Hepatocyte (in vitro differentiated cells): ENCODE results near the gene ZNF276. TPM values are rescaled to one million over a fixed set of nuclear protein-coding genes. Genes with fewer than 3 reads are reported as not detected.
A peak's percentile ranks its signal among the peaks of the same experiment; 100 is the strongest.
"Not testable (repeated sequence)": the region's sequence is repeated elsewhere in the genome, so short reads cannot be mapped to it uniquely, and the experiment has no call there.

Experiments used
- DNase-seq: peaks from one replicate; pipeline ENCODE4 v3.0.0-alpha.2; 2016; ENCODE audit warnings: low spot score
- H2AFZ ChIP-seq: fragments of 200-600 bp; sonication (generic); 2 replicates; pipeline ENCODE4 v1.6.0; 2016; ENCODE audit warnings: antibody characterized with exemption, mild to moderate bottlenecking
- H3K27ac ChIP-seq: fragments of 200-600 bp; sonication (generic); 2 replicates; pipeline ENCODE4 v1.5.1; 2016; ENCODE audit warnings: mild to moderate bottlenecking
- H3K27me3 ChIP-seq: fragments of 200-600 bp; sonication (generic); 2 replicates; pipeline ENCODE4 v1.6.1; 2016
- H3K36me3 ChIP-seq: fragments of 200-600 bp; sonication (generic); replicated peaks from 2 replicates; pipeline ENCODE4 v1.5.1; 2016; ENCODE audit warnings: low read depth; ENCODE audit not compliant: insufficient read depth
- H3K4me1 ChIP-seq: fragments of 200-600 bp; sonication (generic); 2 replicates; pipeline ENCODE4 v1.5.1; 2016; ENCODE audit warnings: mild to moderate bottlenecking, moderate library complexity; ENCODE audit not compliant: insufficient read depth
- H3K4me2 ChIP-seq: fragments of 200-600 bp; sonication (generic); 2 replicates; pipeline ENCODE4 v1.6.0; 2016
- H3K4me3 ChIP-seq: fragments of 200-600 bp; sonication (generic); 2 replicates; pipeline ENCODE4 v1.5.1; 2016; ENCODE audit warnings: mild to moderate bottlenecking
- H3K79me2 ChIP-seq: fragments of 200-600 bp; sonication (generic); 2 replicates; pipeline ENCODE4 v1.6.0; 2017; ENCODE audit warnings: mild to moderate bottlenecking
- H3K9me2 ChIP-seq: fragments of 200-600 bp; sonication (generic); replicated peaks from 2 replicates; pipeline ENCODE4 v1.6.0; 2017; ENCODE audit warnings: mild to moderate bottlenecking; ENCODE audit not compliant: insufficient read depth
- H3K9me3 ChIP-seq: fragments of 200-600 bp; sonication (generic); 2 replicates; pipeline ENCODE4 v1.5.1; 2016; ENCODE audit warnings: low read depth, mild to moderate bottlenecking
- H4K20me1 ChIP-seq: fragments of 200-600 bp; sonication (generic); 2 replicates; pipeline ENCODE4 v1.6.0; 2016; ENCODE audit warnings: mild to moderate bottlenecking; ENCODE audit not compliant: insufficient read depth, poor library complexity, severe bottlenecking
- CTCF ChIP-seq: fragments of 200-600 bp; sonication (generic); IDR thresholded peaks from 2 replicates; pipeline ENCODE4 v1.5.1; 2016; ENCODE audit warnings: antibody characterized with exemption, mild to moderate bottlenecking; ENCODE audit not compliant: poor library complexity
- EZH2 ChIP-seq: fragments of 200-600 bp; sonication (generic); IDR thresholded peaks from 2 replicates; pipeline ENCODE4 v1.6.1; 2016; ENCODE audit warnings: antibody characterized with exemption, mild to moderate bottlenecking, borderline replicate concordance
- EZH2phosphoT487 ChIP-seq: fragments of 200-600 bp; sonication (generic); IDR thresholded peaks from one replicate; pipeline ENCODE4 v1.6.1; 2018; ENCODE audit warnings: antibody characterized with exemption, mild to moderate bottlenecking, low read depth, moderate library complexity; ENCODE audit not compliant: unreplicated experiment, severe bottlenecking
- WGBS: methylation state at CpG from one replicate; pipeline ENCODE4 v1.1.6; 2016; ENCODE audit warnings: low lambda C conversion rate; ENCODE audit errors: missing lambda C conversion rate; 5-methylcytosine and 5-hydroxymethylcytosine counted together
- polyA plus RNA-seq: library from polyadenylated mRNA; unstranded; fragments of >200 nt; fragmentation: Nextera tagmentation; extraction: Ambion mirVana; gene quantifications from 2 replicates; pipeline ENCODE4 v1.2.1, GENCODE V29; 2016
- total RNA-seq: library from RNA; depleted of rRNA; stranded (reverse); fragments of >200 nt; gene quantifications from 2 replicates; pipeline ENCODE4 v1.2.3, GENCODE V29; 2014

The ZNF276 gene
- total and polyA plus RNA-seq, 2 experiments from 2014 or later, result 15.0 to 23.2 TPM

DNA sequence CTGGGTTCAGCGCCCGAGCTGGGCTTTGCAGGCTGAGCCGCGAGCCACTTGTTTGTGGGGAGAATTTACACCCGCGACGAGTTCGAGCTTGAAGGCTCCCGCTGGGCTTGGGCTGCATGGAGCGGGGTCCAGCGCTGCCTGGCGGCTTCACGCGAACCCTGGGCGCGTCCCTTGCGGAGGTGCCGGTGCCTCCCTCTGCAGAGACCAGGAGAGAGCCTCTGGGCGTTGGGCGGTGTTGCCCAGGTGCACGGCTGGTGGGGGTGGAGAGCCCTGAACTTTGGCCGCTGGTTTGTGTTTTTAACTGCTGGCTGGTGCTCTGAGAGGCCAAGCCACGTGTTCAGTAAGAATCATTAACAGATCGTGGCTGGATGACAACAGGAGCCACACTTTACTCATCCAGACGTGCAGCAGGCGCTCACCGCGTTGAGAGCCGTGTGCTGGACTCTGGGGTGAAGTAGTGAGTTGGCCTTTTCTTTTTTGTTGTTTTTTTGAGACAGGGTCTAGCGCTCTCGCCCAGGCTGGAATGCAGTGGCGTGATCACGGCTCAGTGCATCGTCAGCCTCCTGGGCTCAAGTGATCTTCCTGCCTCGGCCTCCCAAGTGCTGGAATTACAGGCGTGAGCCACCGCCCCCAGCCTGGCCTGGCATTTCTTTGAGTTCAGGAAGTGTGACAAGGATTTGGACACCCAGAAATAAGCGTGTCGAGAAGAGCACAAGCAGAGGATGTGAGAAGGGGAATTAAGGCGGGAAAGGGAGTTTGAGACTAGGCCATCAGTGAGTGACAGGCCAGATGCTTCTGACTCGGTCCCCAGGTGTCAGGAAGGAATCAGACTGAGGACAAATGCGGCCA is 34.0 kb upstream of the ZNF276 start:
- Histone ChIP-seq H3K27me3 (no peaks in the 10 kb centered on the region), H4K20me1 (peaks cover 4% of the 10 kb centered on the region), H3K27ac (peak overlapping the region; percentile 93), H3K9me3 (no peaks in the 10 kb centered on the region), H3K4me3 (peak overlapping the region; percentile 68), H3K9me2 (no peaks in the 10 kb centered on the region), H3K36me3 (no peaks in the 10 kb centered on the region), H3K79me2 (peaks cover 28% of the 10 kb centered on the region), H2AFZ (peak overlapping the region; percentile 91), H3K4me2 (peak overlapping the region; percentile 81), H3K4me1 (peaks cover 11% of the 10 kb centered on the region)
- 19% methylated on average over 38 of the region's 42 CpGs for WGBS
- peak; percentile 91 for DNase-seq
- TF ChIP-seq EZH2phosphoT487 (no peak), EZH2 (no peak), CTCF (peak; percentile 13)

DNA sequence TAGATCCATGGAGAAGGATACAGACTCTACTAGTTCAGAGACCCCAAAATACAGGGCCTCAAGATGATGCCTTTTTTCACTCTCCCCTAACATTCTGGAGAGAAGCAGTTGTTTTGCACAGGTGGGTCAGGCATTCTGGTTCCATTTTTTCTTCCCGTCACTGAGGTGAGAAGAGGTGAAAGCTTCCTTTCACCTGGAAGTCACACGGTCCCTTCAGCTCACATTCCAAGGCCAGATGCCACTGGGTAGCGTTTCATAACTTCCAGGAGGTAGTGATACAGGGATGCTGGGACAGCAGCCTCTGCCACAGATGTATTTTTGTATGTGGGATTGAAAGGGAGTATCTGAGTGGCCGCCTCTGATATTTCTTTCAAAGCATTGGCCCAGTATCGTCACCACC is 32.9 kb upstream of the ZNF276 start:
- H4K20me1 ChIP-seq, result peaks cover 4% of the 10 kb centered on the region
- H2AFZ ChIP-seq, result no peak overlapping the region
- TF ChIP-seq CTCF, result no peak
- TF ChIP-seq EZH2phosphoT487, result no peak
- no peak for TF ChIP-seq EZH2
- no peaks in the 10 kb centered on the region for H3K9me3 ChIP-seq
- H3K4me2 ChIP-seq, result peak overlapping the region; percentile 81
- WGBS, result 92% methylated on average over 5 of the region's 5 CpGs
- no peak overlapping the region for H3K4me3 ChIP-seq
- H3K9me2 ChIP-seq, result no peaks in the 10 kb centered on the region
- peaks cover 11% of the 10 kb centered on the region for H3K4me1 ChIP-seq
- DNase-seq, result peak; percentile 12
- no peaks in the 10 kb centered on the region for H3K27me3 ChIP-seq
- peak overlapping the region; percentile 93 for H3K27ac ChIP-seq
- H3K36me3 ChIP-seq, result no peaks in the 10 kb centered on the region
- peaks cover 28% of the 10 kb centered on the region for H3K79me2 ChIP-seq

DNA sequence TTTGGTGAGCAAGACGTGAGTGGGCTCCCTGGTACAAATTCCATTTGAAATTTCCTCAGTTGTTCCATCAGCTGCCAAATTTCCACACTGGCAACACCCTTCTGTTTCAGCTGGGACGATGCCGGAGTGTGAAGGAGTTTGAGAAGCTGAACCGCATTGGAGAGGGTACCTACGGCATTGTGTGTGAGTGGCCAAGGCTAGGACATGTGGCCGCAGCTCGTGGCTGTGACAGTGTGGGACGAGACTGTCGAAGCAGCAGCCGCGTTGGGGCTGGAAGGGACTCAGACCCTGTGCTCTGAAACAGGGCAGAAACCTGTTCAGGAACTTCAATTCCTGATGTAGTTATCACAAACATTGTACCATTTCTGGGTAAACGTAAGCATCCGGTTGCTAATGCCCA is 32.2 kb upstream of the ZNF276 start:
- no peak for DNase-seq
- Histone ChIP-seq H3K9me2 (no peaks in the 10 kb centered on the region), H3K4me2 (no peak overlapping the region), H3K27me3 (no peaks in the 10 kb centered on the region), H2AFZ (no peak overlapping the region), H3K9me3 (no peaks in the 10 kb centered on the region), H3K27ac (peak overlapping the region; percentile 93), H3K36me3 (no peaks in the 10 kb centered on the region), H3K4me3 (no peak overlapping the region), H4K20me1 (peaks cover 4% of the 10 kb centered on the region), H3K79me2 (peaks cover 28% of the 10 kb centered on the region), H3K4me1 (peaks cover 11% of the 10 kb centered on the region)
- TF ChIP-seq EZH2phosphoT487 (no peak), EZH2 (no peak)
- WGBS, result 96% methylated on average over 13 of the region's 13 CpGs

DNA sequence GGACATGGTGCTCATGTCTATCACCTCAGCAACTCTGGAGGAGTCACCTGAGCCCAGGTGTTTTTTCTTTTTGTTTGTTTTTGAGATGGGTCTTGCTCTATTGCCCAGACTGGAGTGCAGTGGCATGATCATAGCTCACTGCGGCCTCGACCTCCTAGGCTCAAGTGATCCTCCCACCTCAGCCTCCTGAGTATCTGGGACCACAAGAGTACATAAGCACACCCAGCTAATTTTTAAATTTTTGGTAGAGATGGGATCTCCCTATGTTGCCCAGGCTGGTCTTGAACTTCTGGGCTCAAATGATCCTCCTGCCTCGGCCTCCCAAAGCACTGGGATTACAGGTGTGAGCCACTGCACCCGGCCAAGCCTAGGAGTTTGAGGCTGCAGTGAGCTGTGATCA is 31.7 kb upstream of the ZNF276 start:
- not testable (repeated sequence) for H3K9me2 ChIP-seq, H3K9me3 ChIP-seq, H3K4me3 ChIP-seq, H3K4me2 ChIP-seq, H4K20me1 ChIP-seq, H3K27me3 ChIP-seq, H3K27ac ChIP-seq, H2AFZ ChIP-seq, DNase-seq, H3K36me3 ChIP-seq
- WGBS, result 100% methylated on average over 4 of the region's 4 CpGs
- Histone ChIP-seq H3K4me1 (peaks cover 11% of the 10 kb centered on the region), H3K79me2 (peaks cover 28% of the 10 kb centered on the region)
